HG02938 (cell line): Measurements from ENCODE around the gene DOCK8.
"Not testable (repeated sequence)": the region's sequence is repeated elsewhere in the genome, so short reads cannot be mapped to it uniquely, and the experiment has no call there.

ENCODE experiments used
- ATAC-seq: cut with Tn5 transposase; IDR thresholded peaks from one replicate; pipeline ENCODE4 v1.9.1; 2021; ENCODE audit warnings: mild to moderate bottlenecking, moderate library complexity; ENCODE audit not compliant: unreplicated experiment

The DOCK8 gene

GRCh38 chr9:214648-215493 lies at the start of gene DOCK8:
DOCK8 (plus strand) TSS chr9:214865; CDS start chr9:214977, 112 bp downstream.
- ATAC-seq, result peak; percentile 73

- not testable (repeated sequence) for ATAC-seq
Observed at GRCh38 chr9:169757-170156, 44.9 kb upstream of the DOCK8 start.

GRCh38 chr9:178140-178825 lies 36.4 kb upstream of the DOCK8 start:
- ATAC-seq, result not testable (repeated sequence)

DNA sequence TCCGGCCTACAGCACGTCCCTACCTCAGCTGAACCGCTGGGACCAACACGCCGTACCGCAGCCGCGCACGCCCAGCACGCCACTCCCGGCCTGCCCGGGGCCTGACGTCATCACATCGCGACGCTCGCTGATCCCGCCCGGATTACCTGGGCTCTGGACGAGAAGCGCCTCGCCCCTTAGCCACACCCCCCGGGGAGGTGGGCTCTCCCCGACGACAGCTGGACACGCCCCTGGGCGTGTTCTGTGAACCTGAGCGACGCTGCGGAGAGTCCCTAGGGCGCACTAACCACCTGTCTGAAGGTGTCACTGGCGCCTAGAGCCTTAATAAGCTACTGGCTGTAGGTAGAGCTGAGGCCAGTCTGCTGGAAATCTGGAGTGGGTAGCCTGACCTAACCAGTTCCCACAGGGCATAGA lies 35.7 kb upstream of the DOCK8 start, which contains the start of gene ZNG1A:
TSS of gene ZNG1A (minus strand) at position 87 of the 414 bp plus-strand sequence. CDS start 87 bp downstream, outside the sequence.
- not testable (repeated sequence) for ATAC-seq

DNA sequence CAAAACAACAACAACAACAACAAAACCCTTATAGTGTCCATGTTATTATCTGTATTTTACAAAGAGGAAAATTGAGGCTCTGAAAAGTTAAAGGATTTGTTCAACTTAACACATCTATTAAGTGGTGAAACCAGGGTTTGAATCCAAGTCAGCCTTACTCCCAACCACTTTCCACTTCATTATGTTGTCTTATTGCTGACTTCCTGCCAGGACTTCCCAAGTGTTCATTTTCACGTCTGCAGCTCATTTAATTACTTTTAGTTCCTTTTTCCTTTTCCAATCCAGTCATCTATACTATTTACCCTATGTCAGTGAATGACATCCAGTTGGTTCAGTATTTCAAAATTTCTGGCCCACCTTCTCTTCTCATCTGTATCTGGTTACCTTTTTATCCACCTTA lies 15.1 kb upstream of the DOCK8 start:
- not testable (repeated sequence) for ATAC-seq

DNA sequence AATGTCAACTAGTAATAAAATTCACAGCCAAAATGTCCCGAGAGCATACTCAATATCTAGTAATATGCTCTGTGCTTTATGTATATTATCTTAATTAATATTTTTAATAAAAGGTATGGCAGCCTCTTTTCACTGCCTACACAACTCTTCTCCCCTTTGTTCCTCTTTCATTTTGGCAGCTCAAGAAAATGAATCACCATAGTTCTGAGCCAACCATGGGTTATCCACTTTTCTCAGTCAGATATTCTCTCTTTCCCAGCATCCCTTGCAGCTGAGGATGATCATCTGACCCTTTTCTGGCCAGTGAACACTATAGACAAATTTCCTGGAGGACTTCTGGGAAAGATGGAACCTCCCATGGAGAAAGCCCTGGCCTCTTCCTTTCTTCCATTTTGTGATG lies 8.2 kb upstream of the DOCK8 start:
- no peak for ATAC-seq

DNA sequence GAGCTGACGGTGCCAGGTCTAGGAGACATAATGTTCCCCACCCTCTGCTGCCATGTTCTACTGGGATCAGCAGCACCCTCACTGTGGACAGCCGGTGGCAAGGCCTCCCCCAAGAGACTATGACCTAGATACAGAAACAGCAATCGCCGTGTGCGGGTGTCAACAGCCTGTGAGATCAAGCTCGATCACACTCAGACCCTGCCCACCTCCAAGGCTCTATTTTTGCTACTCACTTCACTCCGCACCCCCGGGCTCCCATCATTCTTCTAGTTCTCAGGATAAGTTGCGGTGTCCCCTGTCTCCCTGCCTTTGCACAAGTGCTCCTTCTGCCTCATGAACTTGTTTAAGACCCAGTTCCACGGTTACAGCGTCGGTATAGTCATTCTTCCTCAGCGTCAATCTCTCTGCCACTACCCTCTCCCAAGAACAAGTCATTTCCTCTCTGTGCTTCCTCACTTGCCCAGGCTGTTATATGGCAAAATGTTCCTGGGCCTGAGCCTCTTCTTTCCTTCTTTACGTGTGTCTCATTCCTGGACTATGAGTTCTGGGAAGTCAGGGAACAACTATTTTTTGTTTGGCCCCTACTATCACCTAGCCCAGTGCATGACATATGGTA lies 5.4 kb upstream of the DOCK8 start:
- no peak for ATAC-seq

DNA sequence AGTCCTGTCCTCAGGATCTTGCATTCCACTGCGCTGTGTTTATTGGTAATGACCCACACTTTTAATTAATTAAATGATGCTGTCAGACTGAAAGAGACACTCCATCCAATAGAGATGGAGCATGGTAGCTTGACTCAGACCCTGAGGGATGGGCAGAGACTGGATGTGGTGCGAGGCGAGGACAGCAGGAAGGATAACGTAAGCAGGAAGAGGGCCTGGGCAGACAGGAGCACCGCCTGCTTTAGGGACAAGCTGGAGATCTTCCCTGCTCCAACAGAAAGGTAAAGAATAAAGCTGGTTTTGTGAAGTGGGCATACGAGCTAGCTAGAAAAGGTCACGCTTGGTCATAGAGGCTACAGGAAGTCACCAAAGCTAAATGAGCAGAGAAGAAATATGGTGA lies 3.6 kb upstream of the DOCK8 start:
- ATAC-seq, result no peak

DNA sequence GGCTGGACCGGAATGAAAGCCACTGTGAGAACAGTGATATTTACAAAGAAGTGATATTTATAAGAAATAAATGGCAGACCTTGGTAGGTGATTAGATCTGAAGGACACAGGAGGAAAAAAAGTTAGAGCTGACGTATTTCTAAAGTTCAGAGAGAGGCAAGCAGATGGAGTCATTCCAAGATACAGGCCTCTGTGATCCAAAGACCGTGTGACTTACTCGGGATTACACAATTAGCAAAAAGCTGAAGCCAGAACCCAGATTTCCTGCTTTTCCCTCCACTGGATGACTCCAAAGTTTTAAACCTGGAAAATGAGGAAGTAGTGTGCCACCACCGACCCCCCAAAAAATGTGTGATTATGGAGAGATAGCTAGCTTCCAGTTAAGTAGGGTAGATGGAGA lies 3.1 kb upstream of the DOCK8 start:
- ATAC-seq, result no peak

DNA sequence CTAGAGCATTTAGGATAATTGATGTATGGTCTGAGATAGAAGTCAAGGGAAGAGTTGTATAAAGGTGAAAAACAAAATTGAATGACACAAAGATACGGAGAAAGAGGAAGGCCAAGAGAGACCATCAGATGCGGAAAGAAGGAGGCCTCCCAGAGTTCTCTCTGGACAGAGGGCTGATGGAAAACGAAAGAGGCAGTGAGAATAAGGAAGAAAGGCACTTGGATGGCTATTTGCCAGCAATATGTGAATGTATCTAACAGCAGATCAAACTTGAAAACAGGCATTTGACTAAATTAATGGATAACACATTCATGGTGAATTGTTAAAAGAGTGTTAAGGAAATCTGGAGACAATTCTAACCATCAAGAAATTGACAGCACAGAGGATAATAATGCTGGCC lies 2.4 kb upstream of the DOCK8 start:
- ATAC-seq, result no peak

GRCh38 chr9:213901-214300 lies 764 bp upstream of the DOCK8 start:
- not testable (repeated sequence) for ATAC-seq

DNA sequence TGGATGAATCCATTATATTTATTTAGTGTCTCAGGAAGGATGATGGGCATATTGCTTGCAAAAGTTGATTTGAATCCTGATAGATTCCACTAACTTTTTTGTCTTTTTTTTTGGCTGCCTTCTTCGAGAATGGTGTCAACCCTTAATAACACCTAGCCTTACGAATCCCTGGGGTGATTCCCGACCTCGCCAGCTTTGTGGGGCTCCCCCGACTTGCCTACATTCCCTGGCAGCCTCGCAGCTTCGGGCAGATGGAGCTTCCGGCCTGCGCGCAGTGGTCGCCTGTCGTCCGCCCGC lies 366 bp upstream of the DOCK8 start:
- ATAC-seq, result no peak

GRCh38 chr9:215631-216155 lies 1.0 kb downstream of the DOCK8 start:
- no peak for ATAC-seq

DNA sequence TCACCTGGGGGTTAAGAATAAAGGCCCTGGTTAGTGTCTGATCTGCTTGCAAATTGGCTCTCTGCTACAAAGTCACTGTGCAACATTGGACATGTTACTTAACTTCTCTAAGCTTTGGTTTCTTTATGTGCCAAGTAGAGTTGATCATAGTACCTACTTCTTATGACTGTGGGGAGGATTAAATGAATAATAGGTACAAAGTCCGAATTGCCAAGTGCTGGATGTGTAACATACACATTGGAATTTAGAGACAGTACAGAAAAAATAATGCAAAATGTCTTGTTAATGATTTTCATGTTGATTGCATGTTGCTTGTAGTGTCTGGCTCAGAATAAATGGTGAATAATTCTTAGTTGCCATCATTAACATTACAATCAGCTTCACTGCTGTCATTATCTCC lies 2.2 kb downstream of the DOCK8 start:
- no peak for ATAC-seq

- no peak for ATAC-seq
Observed at GRCh38 chr9:217950-218349, 3.3 kb downstream of the DOCK8 start.

DNA sequence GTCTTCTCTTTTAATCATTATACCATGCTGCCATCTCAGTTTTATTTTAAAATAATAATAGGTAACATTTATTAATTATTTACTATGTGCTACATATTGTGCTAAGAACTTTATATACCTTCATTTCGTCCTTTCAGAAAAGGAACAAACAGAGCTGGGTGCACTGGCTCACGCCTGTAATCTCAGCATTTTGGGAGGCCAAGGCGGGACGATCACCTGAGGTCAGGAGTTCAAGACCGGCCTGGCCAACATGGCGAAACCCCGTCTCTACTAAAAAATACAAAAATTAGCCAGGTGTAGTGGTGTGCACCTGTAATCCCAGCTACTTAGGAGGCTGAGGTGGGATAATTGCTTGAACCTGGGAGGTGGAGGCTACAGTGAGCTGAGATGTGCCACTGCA lies 4.4 kb downstream of the DOCK8 start:
- not testable (repeated sequence) for ATAC-seq

GRCh38 chr9:219670-220365 lies 5.2 kb downstream of the DOCK8 start:
- ATAC-seq, result no peak

GRCh38 chr9:221989-222776 lies 7.5 kb downstream of the DOCK8 start:
- no peak for ATAC-seq

GRCh38 chr9:223152-223551 lies 8.5 kb downstream of the DOCK8 start:
- no peak for ATAC-seq

GRCh38 chr9:224026-224425 lies 9.4 kb downstream of the DOCK8 start:
- no peak for ATAC-seq
